CD4-positive, alpha-beta T cell treated with Interleukin-17A for 4 hours (primary cell): ENCODE results near the gene ZRANB2.

Source experiments
- DNase-seq: peaks from one replicate; pipeline ENCODE4 v3.0.0-alpha.2; 2020; ENCODE audit warnings: mixed read lengths

Gene ZRANB2

DNA sequence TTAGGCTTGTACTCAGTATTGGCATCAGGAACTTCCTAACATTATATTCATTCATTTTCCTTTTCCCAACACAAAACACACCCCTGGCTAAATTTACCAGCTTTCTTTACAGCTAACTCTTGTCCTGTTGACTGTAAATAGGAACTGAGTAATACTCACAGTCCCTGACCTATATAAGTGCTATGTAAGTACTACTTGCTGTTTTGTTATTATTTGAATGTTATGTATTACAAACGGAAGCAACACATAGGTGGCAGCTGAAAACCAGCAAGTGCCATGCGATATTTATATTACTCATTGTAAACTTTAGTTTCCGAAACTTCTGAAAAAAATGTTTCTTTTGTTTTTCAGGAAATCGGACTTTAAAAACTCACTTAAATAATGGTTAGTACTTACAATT, 54.7 kb downstream of the ZRANB2 start:
- no peak for DNase-seq

DNA sequence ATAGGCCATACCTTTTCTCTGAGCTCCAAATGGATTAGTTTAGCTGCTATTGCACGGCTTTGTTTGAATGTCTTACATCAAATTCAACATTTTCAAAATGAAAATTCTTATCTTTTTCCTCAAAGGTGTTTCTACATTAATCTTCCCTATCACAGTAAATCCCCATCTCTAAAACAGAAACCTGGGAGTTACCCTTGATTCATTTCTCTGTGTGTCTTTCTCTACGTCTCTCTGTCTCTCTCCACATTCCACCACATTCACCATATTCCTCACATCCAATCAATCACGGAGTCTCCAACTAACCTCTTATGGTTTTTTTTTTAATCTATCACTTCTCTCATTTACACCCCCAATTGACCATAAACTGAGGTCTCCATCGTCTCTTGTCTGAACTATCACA, 57.3 kb downstream of the ZRANB2 start:
- no peak for DNase-seq

DNA sequence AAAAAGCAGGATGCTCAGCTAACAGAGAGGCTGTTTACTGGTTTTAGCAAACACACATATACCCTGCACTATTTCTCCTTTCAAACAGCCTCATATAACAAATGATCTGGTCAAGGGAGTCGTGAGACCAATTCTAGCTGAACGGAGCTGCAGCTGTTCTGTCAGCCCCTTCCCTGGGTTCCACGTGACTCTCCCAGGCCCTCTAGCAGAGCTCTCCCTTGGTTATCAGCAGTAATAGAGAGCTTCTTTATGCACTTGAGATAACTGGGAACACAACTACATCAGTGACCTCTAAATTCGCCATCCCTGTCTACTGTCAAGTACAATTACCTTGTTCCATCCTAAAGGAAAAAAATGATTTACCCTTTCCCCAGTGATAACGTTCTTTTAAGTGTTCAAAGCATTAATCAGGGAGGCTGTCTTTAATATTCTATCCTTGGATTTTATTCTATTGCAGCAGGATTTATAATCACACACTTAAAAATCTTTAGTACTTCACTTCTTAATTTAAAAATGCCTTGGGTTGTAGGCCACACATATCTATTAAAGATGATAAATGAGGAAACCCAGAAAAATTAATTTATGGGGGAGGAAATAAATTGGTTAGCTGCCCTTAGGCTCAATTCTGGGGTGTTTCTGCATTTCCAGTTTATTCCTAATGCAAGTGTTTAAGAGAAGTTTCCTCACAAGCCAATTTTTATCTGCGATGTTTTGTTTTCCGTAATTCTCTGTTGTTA, 61.4 kb downstream of the ZRANB2 start:
- DNase-seq = no peak

DNA sequence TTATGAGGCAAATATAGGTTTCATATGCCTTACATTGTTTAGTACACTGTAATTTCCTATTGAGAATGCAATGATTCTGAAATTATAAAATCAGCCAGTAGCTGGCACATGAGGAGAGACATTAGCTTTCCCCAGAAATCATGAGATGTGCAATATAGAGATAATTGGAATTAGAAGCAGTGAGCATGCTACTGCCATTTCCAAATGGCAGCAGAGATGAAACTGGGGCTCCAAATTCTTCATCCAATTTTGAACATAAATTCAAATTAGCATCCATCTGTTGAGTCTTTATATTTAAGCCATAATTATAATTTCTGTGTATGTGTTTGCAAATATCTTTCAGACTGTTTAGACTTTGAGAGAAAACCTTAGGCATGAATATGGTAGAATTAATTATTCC, 62.0 kb downstream of the ZRANB2 start:
- no peak for DNase-seq

DNA sequence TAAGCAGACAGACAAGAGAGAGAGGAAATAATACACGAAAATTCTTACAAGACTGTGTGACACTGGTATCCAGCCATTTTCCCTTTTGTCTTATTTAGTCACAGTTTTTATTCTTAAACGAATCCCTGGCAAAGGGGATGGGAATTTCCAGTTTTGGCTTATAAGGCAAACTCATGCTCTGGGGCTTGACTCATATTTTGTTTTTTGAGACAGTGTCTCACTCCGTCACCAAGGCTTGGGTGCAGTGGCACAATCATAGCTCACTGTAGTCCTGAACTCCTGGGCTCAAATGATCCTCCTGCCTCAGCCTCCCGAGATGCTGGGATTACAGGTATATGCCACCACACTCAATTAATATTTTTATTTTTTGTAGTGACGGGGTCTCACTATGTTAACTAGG, 65.1 kb downstream of the ZRANB2 start:
- no peak for DNase-seq

DNA sequence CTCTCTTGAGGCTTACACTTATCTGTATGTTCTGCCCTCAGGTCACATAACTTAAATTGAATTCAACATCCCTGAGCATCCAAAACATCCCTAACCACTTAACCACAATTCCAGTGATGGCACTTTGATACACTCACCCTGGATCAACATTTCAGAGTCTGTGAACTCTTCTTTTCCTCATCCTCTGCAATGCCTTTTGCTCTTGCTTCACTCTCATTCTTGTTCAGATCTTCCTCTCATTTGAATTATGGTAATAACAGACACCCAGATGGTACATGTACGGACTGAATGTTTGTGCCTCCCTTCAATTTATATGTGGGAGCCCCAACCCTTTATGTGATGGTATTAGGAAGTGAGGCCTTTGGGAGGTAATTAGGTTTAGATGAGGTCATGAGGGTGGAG, 66.7 kb downstream of the ZRANB2 start:
- no peak for DNase-seq
